Glomerular endothelial cell (primary cell): ENCODE results near the gene ITPKA. TPM values are rescaled to one million over a fixed set of nuclear protein-coding genes. Genes with fewer than 3 reads are reported as not detected.

Experiments used
- DNase-seq: peaks from one replicate; pipeline ENCODE4 v3.0.0-alpha.2; 2011; ENCODE audit warnings: low read depth, low spot score; ENCODE audit errors: extremely low read depth
- total RNA-seq: library from RNA; depleted of rRNA; stranded (reverse); fragments of >200 nt; gene quantifications from 2 replicates; pipeline ENCODE4 v1.2.3, GENCODE V29; 2015

Gene ITPKA
- total RNA-seq, 1 donor from 2014 or later, result 2.1 TPM

- no peak for DNase-seq
Measured at GRCh38 chr15:41489641-41490040, 4.0 kb upstream of the ITPKA start.

GRCh38 chr15:41490355-41490754 lies 3.3 kb upstream of the ITPKA start:
- DNase-seq, result peak; percentile 68

- no peak for DNase-seq
Measured at GRCh38 chr15:41491889-41492288, 1.8 kb upstream of the ITPKA start.

GRCh38 chr15:41492597-41493204 lies 973 bp upstream of the ITPKA start:
- DNase-seq, result no peak

- DNase-seq, result no peak
Measured at GRCh38 chr15:41493902-41494189, 172 bp downstream of the ITPKA start.

GRCh38 chr15:41494190-41494921 lies 682 bp downstream of the ITPKA start:
- no peak for DNase-seq

- DNase-seq, result no peak
Measured at GRCh38 chr15:41494922-41495735, 1.5 kb downstream of the ITPKA start.

- no peak for DNase-seq
Measured at GRCh38 chr15:41495736-41496599, 2.3 kb downstream of the ITPKA start.

GRCh38 chr15:41498657-41499056 lies 5.0 kb downstream of the ITPKA start:
- no peak for DNase-seq

- DNase-seq, result no peak
Measured at GRCh38 chr15:41499109-41499851, 5.6 kb downstream of the ITPKA start.

GRCh38 chr15:41501191-41501917 lies 7.7 kb downstream of the ITPKA start:
- no peak for DNase-seq

GRCh38 chr15:41501931-41502794 lies 8.5 kb downstream of the ITPKA start:
- no peak for DNase-seq

GRCh38 chr15:41502795-41503668 lies 9.4 kb downstream of the ITPKA start:
- DNase-seq, result no peak

- no peak for DNase-seq
Measured at GRCh38 chr15:41503669-41504010, 10.0 kb downstream of the ITPKA start.

GRCh38 chr15:41504751-41505492 lies 11.2 kb downstream of the ITPKA start:
- no peak for DNase-seq

GRCh38 chr15:41505776-41506175 lies 12.1 kb downstream of the ITPKA start:
- DNase-seq, result no peak

- no peak for DNase-seq
Measured at GRCh38 chr15:41506796-41507341, 13.2 kb downstream of the ITPKA start.
